Nephron progenitor cell (in vitro differentiated cells): Measurements from ENCODE around the gene LONP2.

ENCODE experiments used
- DNase-seq: peaks from one replicate; pipeline ENCODE4 v3.0.0; 2021
- H3K27ac Mint-ChIP-seq: 2 replicates; pipeline ENCODE4 v1.8.0; 2021; ENCODE audit warnings: mild to moderate bottlenecking, moderate library complexity, mixed read lengths
- H3K27me3 Mint-ChIP-seq: 2 replicates; pipeline ENCODE4 v1.8.0; 2021; ENCODE audit warnings: mild to moderate bottlenecking, low read depth, mixed read lengths; ENCODE audit not compliant: poor library complexity
- H3K36me3 Mint-ChIP-seq: 2 replicates; pipeline ENCODE4 v1.8.0; 2021; ENCODE audit warnings: low read depth, mixed read lengths
- H3K4me1 Mint-ChIP-seq: 2 replicates; pipeline ENCODE4 v1.8.0; 2021; ENCODE audit warnings: mixed read lengths
- H3K4me3 Mint-ChIP-seq: 2 replicates; pipeline ENCODE4 v1.8.0; 2021; ENCODE audit warnings: mild to moderate bottlenecking, moderate library complexity, mixed read lengths
- H3K9me3 Mint-ChIP-seq: 2 replicates; pipeline ENCODE4 v1.8.0; 2021; ENCODE audit warnings: mild to moderate bottlenecking, moderate library complexity, mixed read lengths
- TF ChIP-seq, protein P1 (sequence below): fragments of 200-600 bp; sonication (generic); IDR thresholded peaks from 2 replicates; pipeline ENCODE4 v1.5.0; 2021; ENCODE audit warnings: antibody characterized with exemption

Gene LONP2

DNA sequence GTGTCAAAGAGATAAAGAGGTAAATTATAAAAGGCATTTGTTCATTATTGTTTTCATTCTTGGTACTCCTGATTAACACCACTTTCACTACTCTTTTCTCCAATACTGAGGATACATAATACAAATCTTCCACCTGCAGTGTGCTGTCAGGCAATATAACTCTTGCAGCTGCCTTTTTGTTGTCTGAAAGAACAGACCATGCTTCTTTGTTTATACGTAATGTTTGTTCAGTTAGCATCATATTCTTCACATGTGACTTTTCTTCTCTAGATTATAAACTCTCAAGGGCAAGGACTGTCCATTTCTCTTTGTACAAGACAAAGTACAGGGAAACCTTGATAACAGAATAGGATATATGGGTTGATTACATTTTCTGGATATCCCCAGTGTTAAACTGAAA, 17.5 kb downstream of the LONP2 start:
- Mint-ChIP-seq H3K27me3 (no peaks in the 10 kb centered on the region), H3K9me3 (peaks cover 3% of the 10 kb centered on the region), H3K4me1 (no peaks in the 10 kb centered on the region), H3K27ac (no peak overlapping the region), H3K36me3 (peaks cover 74% of the 10 kb centered on the region), H3K4me3 (no peak overlapping the region)
- DNase-seq, result no peak
- TF ChIP-seq, protein P1, sequence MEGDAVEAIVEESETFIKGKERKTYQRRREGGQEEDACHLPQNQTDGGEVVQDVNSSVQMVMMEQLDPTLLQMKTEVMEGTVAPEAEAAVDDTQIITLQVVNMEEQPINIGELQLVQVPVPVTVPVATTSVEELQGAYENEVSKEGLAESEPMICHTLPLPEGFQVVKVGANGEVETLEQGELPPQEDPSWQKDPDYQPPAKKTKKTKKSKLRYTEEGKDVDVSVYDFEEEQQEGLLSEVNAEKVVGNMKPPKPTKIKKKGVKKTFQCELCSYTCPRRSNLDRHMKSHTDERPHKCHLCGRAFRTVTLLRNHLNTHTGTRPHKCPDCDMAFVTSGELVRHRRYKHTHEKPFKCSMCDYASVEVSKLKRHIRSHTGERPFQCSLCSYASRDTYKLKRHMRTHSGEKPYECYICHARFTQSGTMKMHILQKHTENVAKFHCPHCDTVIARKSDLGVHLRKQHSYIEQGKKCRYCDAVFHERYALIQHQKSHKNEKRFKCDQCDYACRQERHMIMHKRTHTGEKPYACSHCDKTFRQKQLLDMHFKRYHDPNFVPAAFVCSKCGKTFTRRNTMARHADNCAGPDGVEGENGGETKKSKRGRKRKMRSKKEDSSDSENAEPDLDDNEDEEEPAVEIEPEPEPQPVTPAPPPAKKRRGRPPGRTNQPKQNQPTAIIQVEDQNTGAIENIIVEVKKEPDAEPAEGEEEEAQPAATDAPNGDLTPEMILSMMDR, result no peak

DNA sequence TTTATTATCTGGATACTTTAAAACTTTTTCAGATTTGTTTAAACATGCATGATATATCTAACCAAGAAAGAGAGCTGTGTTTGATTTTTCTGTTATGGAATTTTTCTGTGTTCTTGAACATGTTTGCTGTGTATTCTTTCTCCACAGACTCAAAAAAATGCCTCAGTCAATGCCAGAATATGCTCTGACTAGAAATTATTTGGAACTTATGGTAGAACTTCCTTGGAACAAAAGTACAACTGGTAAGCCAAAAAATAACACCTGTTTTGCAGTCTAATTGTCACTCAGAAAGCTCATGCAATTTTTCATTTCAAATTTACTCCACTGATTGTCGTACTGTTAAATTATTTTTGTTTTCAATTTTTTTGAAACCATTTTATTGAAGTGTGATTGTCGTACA, 18.5 kb downstream of the LONP2 start:
- no peak for DNase-seq
- Mint-ChIP-seq H3K9me3 (peaks cover 3% of the 10 kb centered on the region), H3K4me1 (no peaks in the 10 kb centered on the region), H3K4me3 (no peak overlapping the region), H3K27me3 (no peaks in the 10 kb centered on the region), H3K36me3 (peaks cover 73% of the 10 kb centered on the region), H3K27ac (no peak overlapping the region)
- TF ChIP-seq, protein P1, result no peak

DNA sequence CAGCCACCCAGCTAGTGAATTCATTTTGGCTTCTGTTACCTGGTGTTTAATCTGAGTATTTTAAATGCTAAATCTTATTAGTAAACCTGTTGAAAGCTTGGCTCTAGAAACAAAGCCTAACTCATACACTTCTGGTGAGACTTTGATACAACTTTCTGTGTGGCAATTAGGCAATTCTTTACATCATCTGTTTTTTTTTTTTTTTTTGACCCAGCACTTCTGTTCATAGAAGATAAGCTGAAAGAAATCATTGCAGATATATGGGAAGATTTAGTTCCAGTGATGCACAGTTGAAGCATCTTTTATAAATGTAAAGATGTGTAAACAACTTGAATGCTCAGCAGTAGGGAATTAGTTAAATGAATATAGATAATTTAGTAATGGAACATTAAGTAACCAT, 24.9 kb downstream of the LONP2 start:
- TF ChIP-seq, protein P1, result no peak
- H3K36me3 Mint-ChIP-seq, result peaks cover 26% of the 10 kb centered on the region
- no peaks in the 10 kb centered on the region for H3K27me3 Mint-ChIP-seq
- DNase-seq, result no peak
- H3K4me3 Mint-ChIP-seq, result no peak overlapping the region
- H3K4me1 Mint-ChIP-seq, result no peaks in the 10 kb centered on the region
- no peak overlapping the region for H3K27ac Mint-ChIP-seq
- no peaks in the 10 kb centered on the region for H3K9me3 Mint-ChIP-seq

DNA sequence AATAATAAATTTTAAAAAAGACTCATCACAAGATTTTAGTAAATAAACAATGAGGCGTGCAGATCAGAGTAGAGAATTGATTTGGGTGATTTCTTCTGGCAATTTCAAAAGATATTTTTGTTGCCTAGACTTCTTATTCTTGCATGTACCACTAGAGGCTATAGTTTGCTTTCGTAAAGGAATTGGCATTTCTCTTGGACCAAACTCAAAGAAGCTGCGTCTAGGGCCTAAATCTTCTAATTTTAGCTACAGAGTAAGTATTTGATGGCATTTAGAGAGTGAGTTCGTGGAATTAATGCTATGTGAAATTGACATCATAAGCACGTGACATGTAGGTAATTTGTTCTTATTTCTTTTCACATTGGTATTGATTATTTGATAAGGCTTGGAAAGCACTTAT, 27.6 kb downstream of the LONP2 start:
- no peak for DNase-seq

DNA sequence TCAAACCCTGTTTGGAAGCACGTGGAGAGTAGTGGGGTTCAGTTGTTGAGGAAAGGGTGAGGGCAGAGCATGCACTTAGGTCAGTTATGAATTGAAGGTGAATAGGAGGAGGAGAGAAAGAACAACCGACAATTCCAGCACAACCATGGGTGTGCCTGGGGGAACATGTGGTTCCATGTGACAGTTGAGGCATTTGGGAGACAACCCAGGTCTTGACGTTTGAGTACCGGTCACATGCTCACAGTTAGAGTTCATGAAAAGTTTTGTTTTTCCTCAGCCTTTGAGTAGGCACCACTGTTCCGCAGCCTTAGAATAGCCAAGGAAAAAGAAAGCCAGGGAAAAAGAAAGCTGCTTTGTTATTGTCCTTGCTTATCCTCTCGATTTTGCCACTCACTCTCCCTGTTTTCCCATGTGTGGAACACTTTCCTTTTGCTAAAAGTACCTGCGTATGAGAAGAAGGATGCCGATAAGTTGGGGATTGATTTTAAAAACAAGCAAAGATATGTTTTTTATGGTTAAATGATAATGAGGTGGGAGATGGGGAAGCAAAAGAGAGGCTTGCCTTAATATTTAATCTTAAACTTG, 28.8 kb downstream of the LONP2 start:
- Mint-ChIP-seq H3K27ac (peak overlapping the region; percentile 15), H3K4me1 (peaks cover 9% of the 10 kb centered on the region)
- TF ChIP-seq, protein P1, result no peak

More for the DNA sequence above, 27.6 kb downstream of the LONP2 start:
- peaks cover 5% of the 10 kb centered on the region for H3K36me3 Mint-ChIP-seq
- no peak overlapping the region for H3K27ac Mint-ChIP-seq
- H3K9me3 Mint-ChIP-seq, result no peaks in the 10 kb centered on the region
- no peaks in the 10 kb centered on the region for H3K4me1 Mint-ChIP-seq
- no peaks in the 10 kb centered on the region for H3K27me3 Mint-ChIP-seq
- H3K4me3 Mint-ChIP-seq, result no peak overlapping the region
- TF ChIP-seq, protein P1, result no peak

DNA sequence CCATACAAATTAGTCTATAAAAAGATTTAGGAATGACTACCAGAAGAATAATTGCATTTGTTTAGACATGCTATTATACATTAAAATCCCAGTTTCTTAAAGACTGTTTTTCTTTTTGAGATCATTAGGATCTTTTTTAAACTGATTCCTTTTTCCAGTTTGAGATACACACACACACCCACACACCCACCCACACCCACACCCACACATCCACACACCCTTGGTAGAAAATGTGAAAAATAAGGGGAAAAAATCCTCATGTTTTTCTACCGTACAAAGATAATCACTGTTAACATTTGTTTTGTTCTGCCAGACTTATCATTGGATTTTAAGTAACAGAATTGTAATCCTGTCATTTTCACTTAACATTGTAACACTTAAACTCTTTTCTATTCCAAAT, 30.4 kb downstream of the LONP2 start:
- H3K9me3 Mint-ChIP-seq, result no peaks in the 10 kb centered on the region
- TF ChIP-seq, protein P1, result no peak
- no peak overlapping the region for H3K4me3 Mint-ChIP-seq
- H3K4me1 Mint-ChIP-seq, result peaks cover 19% of the 10 kb centered on the region
- DNase-seq, result no peak
- no peaks in the 10 kb centered on the region for H3K27me3 Mint-ChIP-seq
- H3K27ac Mint-ChIP-seq, result no peak overlapping the region
- H3K36me3 Mint-ChIP-seq, result peaks cover 23% of the 10 kb centered on the region

More for the DNA sequence above, 28.8 kb downstream of the LONP2 start:
- Mint-ChIP-seq H3K9me3 (no peaks in the 10 kb centered on the region), H3K36me3 (peaks cover 17% of the 10 kb centered on the region), H3K4me3 (no peak overlapping the region), H3K27me3 (no peaks in the 10 kb centered on the region)
- DNase-seq, result no peak
